ENCODE measurements around the gene HAPSTR1. TPM values are rescaled to one million over a fixed set of nuclear protein-coding genes. Genes with fewer than 3 reads are reported as not detected.

HAPSTR1 gene
- total and polyA plus RNA-seq, 2 of the 13 experiments (the other 11 are each of a cell fraction or from before 2014, with no cell fraction given) = 25.2 to 83.2 TPM

DNA sequence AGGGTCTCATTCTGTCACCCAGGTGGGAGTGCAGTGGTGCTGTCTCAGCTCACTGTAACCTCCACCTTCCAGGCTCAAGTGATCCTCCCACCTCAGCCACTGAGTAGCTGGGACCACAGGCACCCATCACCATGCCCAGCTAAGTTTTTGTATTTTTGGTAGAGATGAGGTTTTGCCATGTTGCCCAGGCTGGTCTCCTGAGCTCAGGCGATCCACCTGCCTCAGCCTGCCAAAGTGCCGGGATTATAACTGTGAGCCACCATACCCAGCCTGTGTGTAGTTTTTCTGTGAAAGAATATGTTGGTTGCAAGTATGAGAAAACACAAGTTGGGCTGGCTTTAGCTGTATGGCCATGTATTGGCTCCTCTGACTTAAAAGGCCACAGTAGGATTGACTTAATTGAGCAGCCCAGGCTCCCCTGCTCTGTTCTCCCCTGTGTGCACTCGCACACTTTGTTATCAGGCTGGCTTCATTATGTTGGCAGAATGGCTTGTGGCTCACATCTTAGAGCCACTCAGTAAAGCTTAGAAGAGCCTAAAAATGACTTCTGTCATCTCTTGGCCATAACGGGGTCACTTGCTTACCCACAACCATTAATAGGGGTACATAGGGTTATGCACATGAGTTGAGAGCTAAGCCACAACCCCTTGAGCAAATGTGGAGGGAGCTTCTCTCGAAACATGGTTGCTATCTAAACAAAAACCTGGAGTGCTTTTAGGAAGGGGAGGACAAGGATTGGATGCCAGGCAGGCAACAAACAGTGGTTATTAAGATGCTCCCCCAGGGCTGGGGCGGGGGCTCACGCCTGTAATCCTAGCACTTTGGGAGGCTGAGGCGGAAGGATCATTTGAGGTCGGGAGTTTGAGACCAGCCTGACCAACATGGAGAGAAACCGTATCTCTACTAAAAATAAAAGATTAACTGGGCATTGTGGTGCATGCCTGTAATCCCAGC is 6.1 kb downstream of the HAPSTR1 start:
- no peak for FAIRE-seq
- H3K4me3 ChIP-seq (replicated peaks in 1 of 3; ENCODE audit: insufficient read depth in 1 of 3, low read depth in 2 of 3, low read length in 3 of 3) = no peak overlapping the region
- no peaks in the 10 kb centered on the region for H3K9me3 ChIP-seq (ENCODE audit: low read length)
- intact Hi-C loops (cut with micrococcal nuclease; ENCODE audit: unreplicated experiment) (loop anchor here (10.0 kb wide), 2 partner anchors 163 to 423 kb away; partner anchors contain the start of gene ABAT), in situ Hi-C loops (cut with HindIII; ENCODE audit: extremely low pct_ligation_motif_present, low pct_unique_long_range_greater_than_20kb) (no loop called here)
- no peak overlapping the region for H3K9ac ChIP-seq (ENCODE audit: insufficient read depth, low read depth, low read length)
- H3K36me3 ChIP-seq (replicated peaks in 1 of 2; ENCODE audit: control insufficient read depth in 1 of 2, insufficient read depth in 2 of 2, low read length in 2 of 2) = peaks cover 19 to 60% of the 10 kb centered on the region in 2 experiments
- no peaks in the 10 kb centered on the region; a peak in 1 of 5 replicates for H3K27me3 ChIP-seq (ENCODE audit: control insufficient read depth in 1 of 2, insufficient read depth in 2 of 2, low read length in 2 of 2)
- no peak for DNase-seq (ENCODE audit: low spot score)
- CTCF ChIA-PET (ENCODE audit: low intra/inter-chr PET ratio, low total read pairs) = no interaction called here
- H4K20me1 ChIP-seq (ENCODE audit: insufficient read depth, low read length) = peaks cover 99% of the 10 kb centered on the region
- POLR2A ChIA-PET = interaction anchor here (0.7 to 1.1 kb wide), 4 partner anchors 10 to 30 kb away, joined by 3 to 4 read pairs (median 4); no protein-coding TSS in a partner anchor
- 93% methylated on average over 10 of the region's 10 CpGs for WGBS (ENCODE audit: low lambda C conversion rate)
- no peak overlapping the region for H3K27ac ChIP-seq (ENCODE audit: extremely low read length, insufficient read depth, low read length)
- H3K4me1 ChIP-seq (ENCODE audit: insufficient read depth, low read length) = peaks cover 75% of the 10 kb centered on the region
- peak; percentile 10; the same call in 2 of the 3 replicates for ATAC-seq
- no peak overlapping the region for H2AFZ ChIP-seq (ENCODE audit: low read length)
- no TSS peak for BruUV-seq (replicated peaks)
- peaks cover 100% of the 10 kb centered on the region for H3K79me2 ChIP-seq (ENCODE audit: insufficient read depth, low read length)
- H3K4me2 ChIP-seq (ENCODE audit: low read depth, low read length) = peak overlapping the region; percentile 29
- no peak for TF ChIP-seq MLLT10 (CRISPR knock-in tag; IDR thresholded peaks at IDR 0.05)
- no peak for TF ChIP-seq ZNF615 (CRISPR knock-in tag; IDR thresholded peaks at IDR 0.05; ENCODE audit: borderline replicate concordance)
- TF ChIP-seq ZNF672 (CRISPR knock-in tag; IDR thresholded peaks at IDR 0.05) = no peak
- TF ChIP-seq GLI4 (CRISPR knock-in tag; IDR thresholded peaks at IDR 0.05; ENCODE audit: borderline replicate concordance) = no peak
- TF ChIP-seq ZNF766 (CRISPR knock-in tag; IDR thresholded peaks at IDR 0.05; ENCODE audit: borderline replicate concordance) = no peak
- TF ChIP-seq JARID2 (CRISPR knock-in tag; IDR thresholded peaks at IDR 0.05; ENCODE audit: insufficient replicate concordance) = no peak
- no peak for TF ChIP-seq ZNF446 (CRISPR knock-in tag; IDR thresholded peaks at IDR 0.05)
- 0 out of 2 replicates have a peak, but pooled peaks have one; percentile 29 for TF ChIP-seq ZNF20 (CRISPR knock-in tag; IDR thresholded peaks at IDR 0.05)
- TF ChIP-seq, protein P1, sequence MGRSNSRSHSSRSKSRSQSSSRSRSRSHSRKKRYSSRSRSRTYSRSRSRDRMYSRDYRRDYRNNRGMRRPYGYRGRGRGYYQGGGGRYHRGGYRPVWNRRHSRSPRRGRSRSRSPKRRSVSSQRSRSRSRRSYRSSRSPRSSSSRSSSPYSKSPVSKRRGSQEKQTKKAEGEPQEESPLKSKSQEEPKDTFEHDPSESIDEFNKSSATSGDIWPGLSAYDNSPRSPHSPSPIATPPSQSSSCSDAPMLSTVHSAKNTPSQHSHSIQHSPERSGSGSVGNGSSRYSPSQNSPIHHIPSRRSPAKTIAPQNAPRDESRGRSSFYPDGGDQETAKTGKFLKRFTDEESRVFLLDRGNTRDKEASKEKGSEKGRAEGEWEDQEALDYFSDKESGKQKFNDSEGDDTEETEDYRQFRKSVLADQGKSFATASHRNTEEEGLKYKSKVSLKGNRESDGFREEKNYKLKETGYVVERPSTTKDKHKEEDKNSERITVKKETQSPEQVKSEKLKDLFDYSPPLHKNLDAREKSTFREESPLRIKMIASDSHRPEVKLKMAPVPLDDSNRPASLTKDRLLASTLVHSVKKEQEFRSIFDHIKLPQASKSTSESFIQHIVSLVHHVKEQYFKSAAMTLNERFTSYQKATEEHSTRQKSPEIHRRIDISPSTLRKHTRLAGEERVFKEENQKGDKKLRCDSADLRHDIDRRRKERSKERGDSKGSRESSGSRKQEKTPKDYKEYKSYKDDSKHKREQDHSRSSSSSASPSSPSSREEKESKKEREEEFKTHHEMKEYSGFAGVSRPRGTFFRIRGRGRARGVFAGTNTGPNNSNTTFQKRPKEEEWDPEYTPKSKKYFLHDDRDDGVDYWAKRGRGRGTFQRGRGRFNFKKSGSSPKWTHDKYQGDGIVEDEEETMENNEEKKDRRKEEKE (IDR thresholded peaks at IDR 0.05) = no peak
- TF ChIP-seq ZNF660 (CRISPR knock-in tag; IDR thresholded peaks at IDR 0.05; ENCODE audit: borderline replicate concordance, low read depth) = no peak
- TF ChIP-seq, protein P2, sequence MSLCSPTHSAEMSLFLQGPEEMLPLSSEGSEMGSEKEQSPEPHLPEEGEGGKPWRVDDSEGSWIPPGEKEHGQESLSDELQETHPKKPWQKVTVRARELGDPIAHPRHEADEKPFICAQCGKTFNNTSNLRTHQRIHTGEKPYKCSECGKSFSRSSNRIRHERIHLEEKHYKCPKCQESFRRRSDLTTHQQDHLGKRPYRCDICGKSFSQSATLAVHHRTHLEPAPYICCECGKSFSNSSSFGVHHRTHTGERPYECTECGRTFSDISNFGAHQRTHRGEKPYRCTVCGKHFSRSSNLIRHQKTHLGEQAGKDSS (CRISPR knock-in tag; IDR thresholded peaks at IDR 0.05; ENCODE audit: borderline replicate concordance, low read depth) = no peak
- TF ChIP-seq, protein P3, sequence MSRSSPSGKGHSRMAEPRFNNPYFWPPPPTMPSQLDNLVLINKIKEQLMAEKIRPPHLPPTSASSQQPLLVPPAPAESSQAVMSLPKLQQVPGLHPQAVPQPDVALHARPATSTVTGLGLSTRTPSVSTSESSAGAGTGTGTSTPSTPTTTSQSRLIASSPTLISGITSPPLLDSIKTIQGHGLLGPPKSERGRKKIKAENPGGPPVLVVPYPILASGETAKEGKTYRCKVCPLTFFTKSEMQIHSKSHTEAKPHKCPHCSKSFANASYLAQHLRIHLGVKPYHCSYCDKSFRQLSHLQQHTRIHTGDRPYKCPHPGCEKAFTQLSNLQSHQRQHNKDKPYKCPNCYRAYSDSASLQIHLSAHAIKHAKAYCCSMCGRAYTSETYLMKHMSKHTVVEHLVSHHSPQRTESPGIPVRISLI (CRISPR knock-in tag; IDR thresholded peaks at IDR 0.05; ENCODE audit: borderline replicate concordance) = no peak
- TF ChIP-seq ATM (IDR thresholded peaks at IDR 0.05; ENCODE audit: borderline replicate concordance) = no peak
- no peak for TF ChIP-seq NR1H2 (CRISPR knock-in tag; IDR thresholded peaks at IDR 0.05; ENCODE audit: borderline replicate concordance, low read depth)
- no peak for TF ChIP-seq KMT2B (CRISPR knock-in tag; IDR thresholded peaks at IDR 0.05)
- 0 out of 2 replicates have a peak, but pooled peaks have one; percentile 42 for TF ChIP-seq ZNF274 (CRISPR knock-in tag; IDR thresholded peaks at IDR 0.05)
- TF ChIP-seq CREM (IDR thresholded peaks at IDR 0.05) = no peak
- TF ChIP-seq CREM (CRISPR knock-in tag; IDR thresholded peaks at IDR 0.05) = no peak
